ENCODE data around the gene DHCR7. TPM values are rescaled to one million over a fixed set of nuclear protein-coding genes. Genes with fewer than 3 reads are reported as not detected.

Gene DHCR7
- total and polyA plus RNA-seq, 2 donors (not counting 1 experiment from before 2014, with no cell fraction given) = 6.9 to 15.3 TPM

GRCh38 chr11:71450507-71450906 is 2.3 kb upstream of the DHCR7 start:
- ChIA-PET CTCF (no interaction called here), POLR2A (no interaction called here)
- H3K27me3 ChIP-seq (replicated peaks in 1 of 4; ENCODE audit: control extremely low read depth in 1 of 4, control insufficient read depth in 3 of 4, insufficient read depth in 4 of 4, low read length in 3 of 4) = no peaks in the 10 kb centered on the region
- no peak overlapping the region for H3K27ac ChIP-seq (ENCODE audit: low read length in 2 of 2)
- H2AFZ ChIP-seq (ENCODE audit: insufficient read depth, low read depth, low read length, poor library complexity, severe bottlenecking) = no peak overlapping the region
- Mint-ChIP-seq H3K27ac (no peak overlapping the region), H3K27me3 (no peaks in the 10 kb centered on the region), H3K4me3 (no peak overlapping the region), H3K4me1 (peaks cover 51% of the 10 kb centered on the region), H3K9me3 (ENCODE audit: insufficient read depth) (no peaks in the 10 kb centered on the region)
- H4K20me1 ChIP-seq (ENCODE audit: control insufficient read depth, insufficient read depth, low read length, poor library complexity, severe bottlenecking) = peaks cover 16% of the 10 kb centered on the region
- TF ChIP-seq EZH2 (IDR thresholded peaks at IDR 0.05; ENCODE audit: borderline replicate concordance, insufficient read depth, low read depth, low read length, poor library complexity, severe bottlenecking) (no peak), CTCF (IDR thresholded peaks at IDR 0.05) (no peak)
- H3K79me2 ChIP-seq (ENCODE audit: control insufficient read depth, insufficient read depth, low read length) = peaks cover 31% of the 10 kb centered on the region
- H3K36me3 ChIP-seq (replicated peaks in 1 of 2; ENCODE audit: control extremely low read depth in 1 of 2, control insufficient read depth in 1 of 2, extremely low read depth in 1 of 2, insufficient read depth in 2 of 2, low read length in 1 of 2) = peaks cover 0 to 7% of the 10 kb centered on the region in 2 experiments
- peaks cover 31 to 51% of the 10 kb centered on the region in 2 donors for H3K4me1 ChIP-seq (ENCODE audit: control insufficient read depth in 2 of 2, insufficient read depth in 2 of 2, low read length in 2 of 2)
- ATAC-seq (ENCODE audit: low read depth) (no peak), DNase-seq (no peak)
- WGBS (ENCODE audit: insufficient coverage) = no CpG with 5 or more reads among the region's 2 CpGs
- no peak overlapping the region for H3K4me2 ChIP-seq (replicated peaks; ENCODE audit: low read depth, low read length, poor library complexity, severe bottlenecking)
- peaks cover 0 to 5% (median 2%) of the 10 kb centered on the region in 3 donors for H3K9me3 ChIP-seq (ENCODE audit: control extremely low read depth in 1 of 3, control insufficient read depth in 2 of 3, insufficient read depth in 1 of 3, low read length in 2 of 3)
- H3K9ac ChIP-seq (ENCODE audit: low read length) = no peak overlapping the region
- H3K4me3 ChIP-seq (ENCODE audit: control extremely low read depth in 1 of 5, extremely low read depth in 1 of 5, insufficient read depth in 1 of 5, low read depth in 2 of 5, low read length in 4 of 5) = no peak overlapping the region
- intact Hi-C loops (cut with micrococcal nuclease) = loop anchor here (5.0 to 10.0 kb wide), 2 partner anchors 334 to 1248 kb away; partner anchors contain the start of gene FADD

- peaks cover 0 to 5% (median 2%) of the 10 kb centered on the region in 3 donors for H3K9me3 ChIP-seq (ENCODE audit: control extremely low read depth in 1 of 3, control insufficient read depth in 2 of 3, insufficient read depth in 1 of 3, low read length in 2 of 3)
- no peaks in the 10 kb centered on the region for H3K27me3 ChIP-seq (replicated peaks in 1 of 4; ENCODE audit: control extremely low read depth in 1 of 4, control insufficient read depth in 3 of 4, insufficient read depth in 4 of 4, low read length in 3 of 4)
- 40% methylated on average over 1 of the region's 6 CpGs for WGBS (ENCODE audit: insufficient coverage)
- ChIA-PET POLR2A (interaction anchor here (0.7 kb wide), 1 partner anchor 13 kb away, joined by 3 read pairs; no protein-coding TSS in a partner anchor), CTCF (interaction anchor here (0.6 kb wide), 1 partner anchor 33 kb away, joined by 3 read pairs; no protein-coding TSS in a partner anchor)
- H3K9me3 Mint-ChIP-seq (ENCODE audit: insufficient read depth) = no peaks in the 10 kb centered on the region
- peaks cover 21% of the 10 kb centered on the region for H3K79me2 ChIP-seq (ENCODE audit: control insufficient read depth, insufficient read depth, low read length)
- H3K4me1 Mint-ChIP-seq = peaks cover 46% of the 10 kb centered on the region
- no peak for DNase-seq
- no peak for ATAC-seq (ENCODE audit: low read depth)
- peaks cover 0 to 3% of the 10 kb centered on the region in 2 experiments for H3K36me3 ChIP-seq (replicated peaks in 1 of 2; ENCODE audit: control extremely low read depth in 1 of 2, control insufficient read depth in 1 of 2, extremely low read depth in 1 of 2, insufficient read depth in 2 of 2, low read length in 1 of 2)
- peak overlapping the region; percentile 92 for H3K4me2 ChIP-seq (replicated peaks; ENCODE audit: low read depth, low read length, poor library complexity, severe bottlenecking)
- intact Hi-C loops (cut with micrococcal nuclease) = loop anchor here (2.0 kb wide), 2 partner anchors 67 to 77 kb away; no protein-coding TSS in a partner anchor
- peak overlapping the region in 3 of 5 experiments; percentile 89 to 97 (median 94) for H3K4me3 ChIP-seq (ENCODE audit: control extremely low read depth in 1 of 5, extremely low read depth in 1 of 5, insufficient read depth in 1 of 5, low read depth in 2 of 5, low read length in 4 of 5)
- H3K4me3 Mint-ChIP-seq = peak overlapping the region; percentile 93
- H3K27ac ChIP-seq (ENCODE audit: low read length in 2 of 2) = no peak overlapping the region
- H3K9ac ChIP-seq (ENCODE audit: low read length) = peak overlapping the region; percentile 96
- no peaks in the 10 kb centered on the region for H3K27me3 Mint-ChIP-seq
- no peak for TF ChIP-seq CTCF (IDR thresholded peaks at IDR 0.05)
- TF ChIP-seq EZH2 (IDR thresholded peaks at IDR 0.05; ENCODE audit: borderline replicate concordance, insufficient read depth, low read depth, low read length, poor library complexity, severe bottlenecking) = no peak
- peaks cover 6% of the 10 kb centered on the region for H4K20me1 ChIP-seq (ENCODE audit: control insufficient read depth, insufficient read depth, low read length, poor library complexity, severe bottlenecking)
- peak overlapping the region; percentile 86 for H3K27ac Mint-ChIP-seq
- H2AFZ ChIP-seq (ENCODE audit: insufficient read depth, low read depth, low read length, poor library complexity, severe bottlenecking) = peak overlapping the region; percentile 97
- H3K4me1 ChIP-seq (ENCODE audit: control insufficient read depth in 2 of 2, insufficient read depth in 2 of 2, low read length in 2 of 2) = peaks cover 28 to 46% of the 10 kb centered on the region in 2 donors
Measured at GRCh38 chr11:71449596-71449995, 1.4 kb upstream of the DHCR7 start.
